HEK293 (cell line): ENCODE measurements around the gene OGFOD2.

ENCODE experiments used
- CTCF ChIA-PET: fragments of 350-600 bp; formaldehyde crosslinking; extraction: SDS; loops from one replicate; lab custom pipeline; 2021; ENCODE audit warnings: antibody characterized with exemption; lab: Yijun Ruan, JAX
- POLR2A ChIA-PET: fragments of 300-600 bp; formaldehyde crosslinking; extraction: SDS; loops from one replicate; lab custom pipeline; 2020; ENCODE audit warnings: antibody characterized with exemption, inconsistent platforms; lab: Yijun Ruan, JAX
- H3K27ac ChIP-seq: fragments of 200-500 bp; sonication (Bioruptor generic); 2 replicates; pipeline ENCODE4 v1.5.1; 2014; ENCODE audit warnings: low read depth, low read length, control low read depth, inconsistent platforms; ENCODE audit errors: extremely low read depth
- H3K36me3 ChIP-seq, 2 experiments: fragments of 200-500 bp in 1 of 2; sonication (Bioruptor generic) in 1 of 2; 1 replicate in 1 of 2; 2 replicates in 1 of 2; pipeline ENCODE4 v1.5.1; 2014 to 2017; ENCODE audit warnings: inconsistent platforms in 2 of 2, low read length in 2 of 2; ENCODE audit not compliant: control insufficient read depth in 2 of 2, insufficient read depth in 1 of 2
- H3K4me1 ChIP-seq: fragments of 200-500 bp; sonication (Bioruptor generic); 2 replicates; pipeline ENCODE4 v1.5.1; 2014; ENCODE audit warnings: mild to moderate bottlenecking, low read length, inconsistent platforms; ENCODE audit not compliant: control insufficient read depth, insufficient read depth
- H3K4me3 ChIP-seq: 2 replicates; pipeline ENCODE4 v1.5.1; 2011; ENCODE audit warnings: low read depth, mild to moderate bottlenecking, control low read depth, low read length, moderate library complexity
- H3K9me3 ChIP-seq: fragments of 200-500 bp; sonication (Bioruptor generic); 2 replicates; pipeline ENCODE4 v1.5.1; 2014; ENCODE audit warnings: low read depth, low read length, inconsistent platforms; ENCODE audit not compliant: control insufficient read depth, insufficient read depth
- CTCF ChIP-seq: fragments of 450-650 bp; formaldehyde crosslinking; IDR thresholded peaks from 2 replicates; pipeline ENCODE4 v1.5.1; 2016; ENCODE audit warnings: missing biosample characterization, missing genetic modification characterization
- SP7 ChIP-seq: fragments of 450-650 bp; formaldehyde crosslinking; IDR thresholded peaks from 2 replicates; pipeline ENCODE4 v1.5.1; 2016; ENCODE audit warnings: missing biosample characterization, missing genetic modification characterization
- YY1 ChIP-seq: fragments of 450-650 bp; formaldehyde crosslinking; IDR thresholded peaks from 2 replicates; pipeline ENCODE4 v1.5.1; 2018; ENCODE audit warnings: missing biosample characterization, missing genetic modification characterization
- ZBTB48 ChIP-seq: fragments of 450-650 bp; formaldehyde crosslinking; IDR thresholded peaks from 2 replicates; pipeline ENCODE4 v1.5.1; 2016; ENCODE audit warnings: missing biosample characterization, missing genetic modification characterization
- ZNF121 ChIP-seq: fragments of 450-650 bp; formaldehyde crosslinking; IDR thresholded peaks from 2 replicates; pipeline ENCODE4 v1.5.1; 2016; ENCODE audit warnings: missing biosample characterization, missing genetic modification characterization
- ZNF133 ChIP-seq: fragments of 450-650 bp; formaldehyde crosslinking; IDR thresholded peaks from 2 replicates; pipeline ENCODE4 v1.5.1; 2016; ENCODE audit warnings: missing biosample characterization, missing genetic modification characterization
- ZNF140 ChIP-seq: fragments of 450-650 bp; formaldehyde crosslinking; IDR thresholded peaks from 2 replicates; pipeline ENCODE4 v1.5.1; 2016; ENCODE audit warnings: missing biosample characterization, missing genetic modification characterization
- ZNF2 ChIP-seq: fragments of 450-650 bp; formaldehyde crosslinking; IDR thresholded peaks from 2 replicates; pipeline ENCODE4 v1.5.1; 2016; ENCODE audit warnings: missing biosample characterization, missing genetic modification characterization
- ZNF211 ChIP-seq: fragments of 450-650 bp; formaldehyde crosslinking; IDR thresholded peaks from 2 replicates; pipeline ENCODE4 v1.5.1; 2016; ENCODE audit warnings: low read depth, missing biosample characterization, missing genetic modification characterization
- ZNF311 ChIP-seq: fragments of 450-650 bp; formaldehyde crosslinking; IDR thresholded peaks from 2 replicates; pipeline ENCODE4 v1.5.1; 2017; ENCODE audit warnings: missing biosample characterization, missing genetic modification characterization, borderline replicate concordance
- ZNF501 ChIP-seq: fragments of 450-650 bp; formaldehyde crosslinking; IDR thresholded peaks from 2 replicates; pipeline ENCODE4 v1.5.1; 2016; ENCODE audit warnings: missing biosample characterization, missing genetic modification characterization
- ZNF521 ChIP-seq: fragments of 450-650 bp; formaldehyde crosslinking; IDR thresholded peaks from 2 replicates; pipeline ENCODE4 v1.5.1; 2017; ENCODE audit warnings: missing biosample characterization, mild to moderate bottlenecking, missing genetic modification characterization
- ZNF530 ChIP-seq: fragments of 450-650 bp; formaldehyde crosslinking; IDR thresholded peaks from 2 replicates; pipeline ENCODE4 v1.5.1; 2016; ENCODE audit warnings: low read depth, missing biosample characterization, missing genetic modification characterization
- ZNF561 ChIP-seq: fragments of 450-650 bp; IDR thresholded peaks from 2 replicates; pipeline ENCODE4 v1.5.1; 2018; ENCODE audit warnings: missing biosample characterization, missing genetic modification characterization, borderline replicate concordance
- ZNF596 ChIP-seq: fragments of 450-650 bp; IDR thresholded peaks from 2 replicates; pipeline ENCODE4 v1.5.0; 2018; ENCODE audit warnings: missing biosample characterization, mild to moderate bottlenecking, missing genetic modification characterization, moderate library complexity
- ZNF654 ChIP-seq: fragments of 450-650 bp; formaldehyde crosslinking; IDR thresholded peaks from 2 replicates; pipeline ENCODE4 v1.5.1; 2016; ENCODE audit warnings: low read depth, missing biosample characterization, missing genetic modification characterization
- ZNF658 ChIP-seq: fragments of 450-650 bp; formaldehyde crosslinking; IDR thresholded peaks from 2 replicates; pipeline ENCODE4; 2016; ENCODE audit warnings: missing biosample characterization, missing genetic modification characterization
- ZNF660 ChIP-seq: fragments of 450-650 bp; IDR thresholded peaks from 2 replicates; pipeline ENCODE4 v1.5.1; 2018; ENCODE audit warnings: missing biosample characterization, mild to moderate bottlenecking, missing genetic modification characterization
- ZNF677 ChIP-seq: fragments of 450-650 bp; IDR thresholded peaks from 2 replicates; pipeline ENCODE4 v1.5.0; 2018; ENCODE audit warnings: missing biosample characterization, mild to moderate bottlenecking, missing genetic modification characterization, moderate library complexity
- ZNF707 ChIP-seq: fragments of 450-650 bp; formaldehyde crosslinking; IDR thresholded peaks from 2 replicates; pipeline ENCODE4 v1.5.1; 2016; ENCODE audit warnings: missing biosample characterization, missing genetic modification characterization
- ZNF830 ChIP-seq: fragments of 450-650 bp; IDR thresholded peaks from 2 replicates; pipeline ENCODE4 v1.5.0; 2018; ENCODE audit warnings: missing biosample characterization, missing genetic modification characterization, low read depth, mild to moderate bottlenecking, moderate library complexity
- TF ChIP-seq, protein P1 (sequence below): fragments of 450-650 bp; formaldehyde crosslinking; IDR thresholded peaks from 2 replicates; pipeline ENCODE4 v1.5.1; 2016; ENCODE audit warnings: missing biosample characterization, missing genetic modification characterization, low read depth
- TF ChIP-seq, protein P2 (sequence below): fragments of 450-650 bp; formaldehyde crosslinking; IDR thresholded peaks from 2 replicates; pipeline ENCODE4 v1.5.1; 2016; ENCODE audit warnings: missing biosample characterization, missing genetic modification characterization

The OGFOD2 gene

GRCh38 chr12:122974892-122975789, at the start of gene OGFOD2 (continued):
- TF ChIP-seq CTCF (tag by site-specific recombination) (no peak), ZNF2 (tag by site-specific recombination) (0 out of 2 replicates have a peak, but pooled peaks have one; percentile 11), ZNF211 (tag by site-specific recombination) (no peak), ZNF654 (no peak), ZNF830 (no peak), SP7 (tag by site-specific recombination) (no peak), ZNF133 (tag by site-specific recombination) (no peak)
- TF ChIP-seq, all 188 proteins: peak for 32

DNA sequence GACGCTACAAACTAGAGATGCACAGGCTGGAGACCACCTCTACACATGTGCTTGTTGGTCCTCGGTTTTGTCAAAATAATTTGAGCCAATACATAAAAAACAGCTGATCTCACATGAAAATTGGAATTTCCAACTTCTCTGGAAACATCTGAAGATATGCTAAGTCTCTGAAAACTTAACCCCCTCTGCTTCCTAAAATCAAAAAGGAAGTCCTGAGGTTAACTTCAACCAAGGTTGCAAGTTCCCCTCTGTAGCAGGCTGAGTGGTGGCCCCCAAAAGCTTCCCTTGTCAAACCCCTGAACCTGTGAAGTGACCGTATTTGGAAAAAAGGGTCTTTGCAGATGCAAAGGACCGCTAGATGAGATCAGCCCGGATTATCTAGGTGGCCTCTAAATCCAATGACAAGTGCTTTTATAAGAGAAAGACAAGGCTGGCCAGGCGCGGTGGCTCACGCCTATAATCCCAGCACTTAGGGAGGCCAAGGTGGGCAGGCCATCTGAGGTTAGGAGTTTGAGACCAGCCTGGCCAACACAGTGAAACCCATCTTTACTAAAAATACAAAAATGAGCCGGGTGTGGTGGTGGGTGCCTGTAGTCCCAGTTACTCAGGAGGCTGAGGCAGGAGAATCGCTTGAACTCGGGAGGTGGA, 47.2 kb upstream of the OGFOD2 start:
- no peaks in the 10 kb centered on the region for H3K9me3 ChIP-seq
- POLR2A ChIA-PET: no interaction called here
- H3K27ac ChIP-seq: no peak overlapping the region
- CTCF ChIA-PET: interaction anchor here (0.7 kb wide), 1 partner anchor 150 kb away, joined by 4 read pairs; no protein-coding TSS in a partner anchor
- TF ChIP-seq ZNF311 (tag by site-specific recombination): no peak
- TF ChIP-seq, protein P1, sequence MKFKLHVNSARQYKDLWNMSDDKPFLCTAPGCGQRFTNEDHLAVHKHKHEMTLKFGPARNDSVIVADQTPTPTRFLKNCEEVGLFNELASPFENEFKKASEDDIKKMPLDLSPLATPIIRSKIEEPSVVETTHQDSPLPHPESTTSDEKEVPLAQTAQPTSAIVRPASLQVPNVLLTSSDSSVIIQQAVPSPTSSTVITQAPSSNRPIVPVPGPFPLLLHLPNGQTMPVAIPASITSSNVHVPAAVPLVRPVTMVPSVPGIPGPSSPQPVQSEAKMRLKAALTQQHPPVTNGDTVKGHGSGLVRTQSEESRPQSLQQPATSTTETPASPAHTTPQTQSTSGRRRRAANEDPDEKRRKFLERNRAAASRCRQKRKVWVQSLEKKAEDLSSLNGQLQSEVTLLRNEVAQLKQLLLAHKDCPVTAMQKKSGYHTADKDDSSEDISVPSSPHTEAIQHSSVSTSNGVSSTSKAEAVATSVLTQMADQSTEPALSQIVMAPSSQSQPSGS (tag by site-specific recombination): no peak
- TF ChIP-seq ZNF658 (tag by site-specific recombination): no peak
- TF ChIP-seq ZNF530 (tag by site-specific recombination): no peak
- TF ChIP-seq ZNF677 (tag by site-specific recombination): no peak
- TF ChIP-seq ZBTB48 (tag by site-specific recombination): no peak
- no peak for TF ChIP-seq ZNF561 (tag by site-specific recombination)
- no peak for TF ChIP-seq ZNF501 (tag by site-specific recombination)
- no peak for TF ChIP-seq ZNF660 (tag by site-specific recombination)
- TF ChIP-seq YY1: no peak
- no peak for TF ChIP-seq ZNF521 (tag by site-specific recombination)
- TF ChIP-seq ZNF140: no peak
- TF ChIP-seq, protein P2, sequence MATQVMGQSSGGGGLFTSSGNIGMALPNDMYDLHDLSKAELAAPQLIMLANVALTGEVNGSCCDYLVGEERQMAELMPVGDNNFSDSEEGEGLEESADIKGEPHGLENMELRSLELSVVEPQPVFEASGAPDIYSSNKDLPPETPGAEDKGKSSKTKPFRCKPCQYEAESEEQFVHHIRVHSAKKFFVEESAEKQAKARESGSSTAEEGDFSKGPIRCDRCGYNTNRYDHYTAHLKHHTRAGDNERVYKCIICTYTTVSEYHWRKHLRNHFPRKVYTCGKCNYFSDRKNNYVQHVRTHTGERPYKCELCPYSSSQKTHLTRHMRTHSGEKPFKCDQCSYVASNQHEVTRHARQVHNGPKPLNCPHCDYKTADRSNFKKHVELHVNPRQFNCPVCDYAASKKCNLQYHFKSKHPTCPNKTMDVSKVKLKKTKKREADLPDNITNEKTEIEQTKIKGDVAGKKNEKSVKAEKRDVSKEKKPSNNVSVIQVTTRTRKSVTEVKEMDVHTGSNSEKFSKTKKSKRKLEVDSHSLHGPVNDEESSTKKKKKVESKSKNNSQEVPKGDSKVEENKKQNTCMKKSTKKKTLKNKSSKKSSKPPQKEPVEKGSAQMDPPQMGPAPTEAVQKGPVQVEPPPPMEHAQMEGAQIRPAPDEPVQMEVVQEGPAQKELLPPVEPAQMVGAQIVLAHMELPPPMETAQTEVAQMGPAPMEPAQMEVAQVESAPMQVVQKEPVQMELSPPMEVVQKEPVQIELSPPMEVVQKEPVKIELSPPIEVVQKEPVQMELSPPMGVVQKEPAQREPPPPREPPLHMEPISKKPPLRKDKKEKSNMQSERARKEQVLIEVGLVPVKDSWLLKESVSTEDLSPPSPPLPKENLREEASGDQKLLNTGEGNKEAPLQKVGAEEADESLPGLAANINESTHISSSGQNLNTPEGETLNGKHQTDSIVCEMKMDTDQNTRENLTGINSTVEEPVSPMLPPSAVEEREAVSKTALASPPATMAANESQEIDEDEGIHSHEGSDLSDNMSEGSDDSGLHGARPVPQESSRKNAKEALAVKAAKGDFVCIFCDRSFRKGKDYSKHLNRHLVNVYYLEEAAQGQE (tag by site-specific recombination): no peak
- TF ChIP-seq ZNF596: no peak
- no peak for TF ChIP-seq ZNF707 (tag by site-specific recombination)
- TF ChIP-seq ZNF121 (tag by site-specific recombination): no peak
- H3K4me3 ChIP-seq: no peak overlapping the region
- no peaks in the 10 kb centered on the region for H3K4me1 ChIP-seq
- H3K36me3 ChIP-seq: peaks cover 0 to 12% of the 10 kb centered on the region in 2 experiments; a peak in 1 of 3 replicates
